ENCODE results near the gene NLGN1. TPM values are rescaled to one million over a fixed set of nuclear protein-coding genes. Genes with fewer than 3 reads are reported as not detected.
A peak's percentile ranks its signal among the peaks of the same experiment; 100 is the strongest.

NLGN1 gene
- total RNA-seq, 1 experiment from 2014 or later = 0.72 TPM

- DNase-seq (ENCODE audit: low spot score) = no peak
These were observed 235.4 kb downstream of the NLGN1 start for GRCh38 chr3:173632945-173633344.

GRCh38 chr3:173635826-173636225 lies 238.3 kb downstream of the NLGN1 start:
- DNase-seq (ENCODE audit: low spot score) = no peak

- no peak for DNase-seq (ENCODE audit: low spot score)
These were observed 241.6 kb downstream of the NLGN1 start for GRCh38 chr3:173639098-173639497.

- no peak for DNase-seq (ENCODE audit: low spot score)
These were observed 244.2 kb downstream of the NLGN1 start for GRCh38 chr3:173641696-173642095.

- DNase-seq (ENCODE audit: low spot score) = no peak
These were observed 246.8 kb downstream of the NLGN1 start for GRCh38 chr3:173644086-173645082.

GRCh38 chr3:173650596-173650995 lies 253.1 kb downstream of the NLGN1 start:
- no peak for DNase-seq (ENCODE audit: low spot score)

- DNase-seq (ENCODE audit: low spot score) = no peak
These were observed 254.5 kb downstream of the NLGN1 start for GRCh38 chr3:173652093-173652492.

- DNase-seq (ENCODE audit: low spot score) = no peak
These were observed 256.2 kb downstream of the NLGN1 start for GRCh38 chr3:173653781-173654180.

GRCh38 chr3:173659972-173660371 lies 262.4 kb downstream of the NLGN1 start:
- no peak for DNase-seq (ENCODE audit: low spot score)

GRCh38 chr3:173660645-173661299 lies 263.2 kb downstream of the NLGN1 start:
- DNase-seq (ENCODE audit: low spot score) = peak; percentile 43

GRCh38 chr3:173663696-173664111 lies 266.2 kb downstream of the NLGN1 start:
- DNase-seq (ENCODE audit: low spot score) = no peak

- no peak for DNase-seq (ENCODE audit: low spot score)
These were observed 278.6 kb downstream of the NLGN1 start for GRCh38 chr3:173676094-173676493.

GRCh38 chr3:173681188-173681678 lies 283.7 kb downstream of the NLGN1 start:
- DNase-seq (ENCODE audit: low spot score) = no peak

GRCh38 chr3:173685456-173685855 lies 287.9 kb downstream of the NLGN1 start:
- DNase-seq (ENCODE audit: low spot score) = no peak

GRCh38 chr3:173688216-173688842 lies 290.8 kb downstream of the NLGN1 start:
- no peak for DNase-seq (ENCODE audit: low spot score)

GRCh38 chr3:173690542-173691180 lies 293.1 kb downstream of the NLGN1 start:
- DNase-seq (ENCODE audit: low spot score) = no peak

- no peak for DNase-seq (ENCODE audit: low spot score)
These were observed 301.8 kb downstream of the NLGN1 start for GRCh38 chr3:173699353-173699752.

GRCh38 chr3:173700336-173700735 lies 302.8 kb downstream of the NLGN1 start:
- DNase-seq (ENCODE audit: low spot score) = no peak

- no peak for DNase-seq (ENCODE audit: low spot score)
These were observed 305.0 kb downstream of the NLGN1 start for GRCh38 chr3:173702561-173702960.

GRCh38 chr3:173703771-173704170 lies 306.2 kb downstream of the NLGN1 start:
- no peak for DNase-seq (ENCODE audit: low spot score)

GRCh38 chr3:173706630-173707029 lies 309.1 kb downstream of the NLGN1 start:
- DNase-seq (ENCODE audit: low spot score) = no peak

- DNase-seq (ENCODE audit: low spot score) = no peak
These were observed 310.6 kb downstream of the NLGN1 start for GRCh38 chr3:173708191-173708590.

All from A172 (cell line).